ENCODE measurements around the gene CD72.

DNA sequence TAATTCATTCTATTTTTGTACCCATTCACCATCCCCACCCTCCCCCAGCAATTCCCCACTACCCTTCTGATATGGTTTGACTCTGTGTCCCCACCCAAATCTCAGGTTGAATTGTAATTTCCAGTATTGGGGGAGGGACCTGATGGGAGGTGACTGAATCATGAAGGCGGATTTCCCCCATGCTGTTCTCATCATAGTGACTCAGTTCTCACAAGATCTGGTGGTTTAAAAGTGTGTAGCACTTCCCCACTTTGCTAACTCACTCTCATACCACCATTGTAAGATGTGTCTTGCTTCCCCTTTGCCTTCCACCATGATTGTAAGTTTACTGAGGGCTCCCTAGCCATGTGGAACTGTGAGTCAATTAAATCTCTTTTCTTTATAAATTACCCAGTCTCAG lies 39.1 kb downstream of the CD72 start:
- TF ChIP-seq GATA3 (IDR thresholded peaks at IDR 0.05; ENCODE audit: low read depth, low read length) (no peak), GATA2 (IDR thresholded peaks at IDR 0.05; ENCODE audit: low read depth, low read length) (no peak)
